Gastroesophageal sphincter (tissue), 4 donors: Measurements from ENCODE around the gene ARHGEF17. TPM values are rescaled to one million over a fixed set of nuclear protein-coding genes. Genes with fewer than 3 reads are reported as not detected.

Experiments used
- ATAC-seq: fragments of 150-250 bp; one replicate; pipeline ENCODE4 v1.9.1; 2016; ENCODE audit warnings: mild to moderate bottlenecking, moderate library complexity
- H3K27ac ChIP-seq, 4 donors: fragments of 200-600 bp; sonication (generic) in 3 of 4; 1 replicate in 3 of 4; 2 replicates in 1 of 4; pipeline ENCODE4 v1.5.1; 2016 to 2019
- H3K27me3 ChIP-seq: fragments of 200-600 bp; sonication (generic); one replicate; pipeline ENCODE4 v1.5.1; 2019
- H3K36me3 ChIP-seq, 2 donors: fragments of 200-600 bp; sonication (generic); one replicate each; pipeline ENCODE4 v1.5.1; 2019; ENCODE audit warnings: control low read depth in 1 of 2
- H3K4me1 ChIP-seq, 3 donors: fragments of 200-600 bp; sonication (generic); 1 replicate in 2 of 3; 2 replicates in 1 of 3; pipeline ENCODE4 v1.5.1; 2016 to 2019; ENCODE audit warnings: control low read depth in 2 of 3
- H3K4me3 ChIP-seq, 2 donors: fragments of 200-600 bp; sonication (generic); one replicate each; pipeline ENCODE4 v1.5.1; 2019; ENCODE audit warnings: mild to moderate bottlenecking in 1 of 2, moderate library complexity in 1 of 2
- H3K9me3 ChIP-seq, 3 donors: fragments of 200-600 bp; sonication (generic); one replicate each; pipeline ENCODE4 v1.5.1; 2017 to 2019; ENCODE audit warnings: control low read depth in 2 of 3
- CTCF ChIP-seq, 4 experiments: fragments of 200-600 bp in 2 of 4; fragments of 450-650 bp in 2 of 4; sonication (generic) in 1 of 4; IDR thresholded peaks; one replicate each; pipeline ENCODE4 v1.5.1; 2017 to 2019; ENCODE audit warnings: antibody characterized with exemption in 4 of 4, mild to moderate bottlenecking in 2 of 4, moderate library complexity in 2 of 4
- EP300 ChIP-seq: sonication (generic); formaldehyde crosslinking; IDR thresholded peaks from one replicate; pipeline ENCODE4 v1.6.1; 2017; ENCODE audit warnings: antibody characterized with exemption, mild to moderate bottlenecking
- POLR2A ChIP-seq, 2 donors: fragments of 450-650 bp; IDR thresholded peaks; one replicate each; pipeline ENCODE4 v1.6.1; 2017; ENCODE audit warnings: antibody characterized with exemption in 2 of 2, mild to moderate bottlenecking in 2 of 2, moderate library complexity in 1 of 2
- POLR2AphosphoS5 ChIP-seq: sonication (generic); formaldehyde crosslinking; IDR thresholded peaks from one replicate; pipeline ENCODE4 v1.6.1; 2017; ENCODE audit warnings: antibody characterized with exemption
- WGBS, 2 donors: methylation state at CpG; one replicate each; pipeline ENCODE4 v1.1.5; 2018; ENCODE audit warnings: low coverage in 1 of 2; 5-methylcytosine and 5-hydroxymethylcytosine counted together
- total RNA-seq, 4 donors: library from RNA; depleted of rRNA; stranded (reverse); fragments of >200 nt; gene quantifications; one replicate each; pipeline ENCODE4 v1.1.0, GENCODE V29; 2016

Gene ARHGEF17
- total RNA-seq, 4 donors from 2014 or later = 52.5 to 169 (median 84.4) TPM

- ATAC-seq = no peak
- no peak overlapping the region for H3K4me3 ChIP-seq
- H3K4me1 ChIP-seq = peaks cover 0 to 29% (median 0%) of the 10 kb centered on the region in 3 donors
- H3K9me3 ChIP-seq = no peaks in the 10 kb centered on the region
- no peak for TF ChIP-seq POLR2AphosphoS5
- no peak for TF ChIP-seq EP300
- no peak for TF ChIP-seq CTCF (IDR thresholded peaks at IDR 0.05)
- no peak for TF ChIP-seq POLR2A (IDR thresholded peaks at IDR 0.05)
- H3K27me3 ChIP-seq = no peaks in the 10 kb centered on the region
- H3K27ac ChIP-seq = peak overlapping the region in 1 of 4 donors; percentile 37
- H3K36me3 ChIP-seq = peaks cover 0 to 99% of the 10 kb centered on the region in 2 donors
- 82 to 97% methylated on average over 4 to 5 of the region's 8 CpGs for WGBS, 2 donors
Observed at GRCh38 chr11:73360743-73361369, 52.8 kb downstream of the ARHGEF17 start.

GRCh38 chr11:73361953-73362776 is 54.1 kb downstream of the ARHGEF17 start:
- no peak for ATAC-seq
- Histone ChIP-seq H3K9me3 (no peaks in the 10 kb centered on the region), H3K36me3 (peaks cover 0 to 99% of the 10 kb centered on the region in 2 donors), H3K4me1 (peaks cover 0 to 34% (median 0%) of the 10 kb centered on the region in 3 donors), H3K27me3 (no peaks in the 10 kb centered on the region), H3K27ac (peak overlapping the region in 3 of 4 donors; percentile 20 to 41 (median 34)), H3K4me3 (no peak overlapping the region)
- no peak for TF ChIP-seq POLR2A (IDR thresholded peaks at IDR 0.05)
- 64% methylated on average over 5 of the region's 70 CpGs; no CpG with 5 or more reads in 1 of the 2 donors for WGBS, 2 donors

GRCh38 chr11:73363147-73363546 is 55.1 kb downstream of the ARHGEF17 start:
- H3K27ac ChIP-seq = peak overlapping the region in 1 of 4 donors; percentile 23
- peaks cover 0 to 24% (median 0%) of the 10 kb centered on the region in 3 donors for H3K4me1 ChIP-seq
- H3K36me3 ChIP-seq = peaks cover 0 to 99% of the 10 kb centered on the region in 2 donors
- no peak for ATAC-seq
- H3K27me3 ChIP-seq = no peaks in the 10 kb centered on the region
- no peak overlapping the region for H3K4me3 ChIP-seq
- 100% methylated on average over 2 of the region's 9 CpGs; no CpG with 5 or more reads in 1 of the 2 donors for WGBS, 2 donors
- H3K9me3 ChIP-seq = no peaks in the 10 kb centered on the region
- TF ChIP-seq EP300 (no peak), CTCF (IDR thresholded peaks at IDR 0.05) (no peak), POLR2AphosphoS5 (no peak)

GRCh38 chr11:73365352-73366264 is 57.5 kb downstream of the ARHGEF17 start:
- H3K4me3 ChIP-seq = no peak overlapping the region
- ATAC-seq = no peak
- peak overlapping the region in 3 of 4 donors; percentile 27 to 37 (median 31) for H3K27ac ChIP-seq
- peaks cover 0 to 90% of the 10 kb centered on the region in 2 donors for H3K36me3 ChIP-seq
- H3K4me1 ChIP-seq = peaks cover 0 to 6% (median 0%) of the 10 kb centered on the region in 3 donors
- H3K27me3 ChIP-seq = no peaks in the 10 kb centered on the region
- TF ChIP-seq CTCF (IDR thresholded peaks at IDR 0.05) (no peak), EP300 (no peak), POLR2A (IDR thresholded peaks at IDR 0.05) (no peak), POLR2AphosphoS5 (no peak)
- no peaks in the 10 kb centered on the region for H3K9me3 ChIP-seq
- 67 to 79% methylated on average over 2 to 14 of the region's 24 CpGs for WGBS, 2 donors

- 87 to 90% methylated on average over 4 of the region's 4 CpGs for WGBS, 2 donors
- peaks cover 0 to 83% of the 10 kb centered on the region in 2 donors for H3K36me3 ChIP-seq
- H3K27me3 ChIP-seq = no peaks in the 10 kb centered on the region
- TF ChIP-seq EP300 (no peak), POLR2A (IDR thresholded peaks at IDR 0.05) (no peak), CTCF (IDR thresholded peaks at IDR 0.05) (no peak), POLR2AphosphoS5 (no peak)
- peaks cover 0 to 6% (median 0%) of the 10 kb centered on the region in 3 donors for H3K4me1 ChIP-seq
- no peaks in the 10 kb centered on the region for H3K9me3 ChIP-seq
- no peak overlapping the region for H3K27ac ChIP-seq
- H3K4me3 ChIP-seq = no peak overlapping the region
- no peak for ATAC-seq
Observed at GRCh38 chr11:73366265-73366610, 58.2 kb downstream of the ARHGEF17 start.
